Inferior parietal cortex (tissue), 1 donor: ENCODE data around the gene MYO10.

Experiments used
- DNase-seq: peaks from one replicate; pipeline ENCODE4 v3.0.0-alpha.2; 2016; ENCODE audit errors: extremely low spot score

MYO10 gene

DNA sequence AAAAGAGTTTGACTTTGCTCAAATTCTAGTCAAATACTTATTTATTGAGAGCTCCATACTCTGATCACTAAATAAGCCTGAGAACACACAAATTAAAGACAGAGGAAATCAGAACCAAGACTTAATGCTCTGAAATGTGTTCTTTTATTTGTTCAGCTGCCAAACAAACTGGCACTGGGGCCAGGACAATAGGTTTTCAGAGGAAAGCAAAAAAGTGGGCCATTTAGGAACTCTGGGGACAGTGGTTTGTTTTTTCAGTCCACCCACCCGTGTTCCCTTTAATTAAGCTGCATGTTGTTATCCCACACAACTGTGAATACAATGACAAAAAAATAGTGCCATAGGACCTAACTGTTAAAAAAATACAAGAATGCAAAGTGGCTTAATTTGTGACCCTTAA lies 223.9 kb downstream of the MYO10 start:
- no peak for DNase-seq

DNA sequence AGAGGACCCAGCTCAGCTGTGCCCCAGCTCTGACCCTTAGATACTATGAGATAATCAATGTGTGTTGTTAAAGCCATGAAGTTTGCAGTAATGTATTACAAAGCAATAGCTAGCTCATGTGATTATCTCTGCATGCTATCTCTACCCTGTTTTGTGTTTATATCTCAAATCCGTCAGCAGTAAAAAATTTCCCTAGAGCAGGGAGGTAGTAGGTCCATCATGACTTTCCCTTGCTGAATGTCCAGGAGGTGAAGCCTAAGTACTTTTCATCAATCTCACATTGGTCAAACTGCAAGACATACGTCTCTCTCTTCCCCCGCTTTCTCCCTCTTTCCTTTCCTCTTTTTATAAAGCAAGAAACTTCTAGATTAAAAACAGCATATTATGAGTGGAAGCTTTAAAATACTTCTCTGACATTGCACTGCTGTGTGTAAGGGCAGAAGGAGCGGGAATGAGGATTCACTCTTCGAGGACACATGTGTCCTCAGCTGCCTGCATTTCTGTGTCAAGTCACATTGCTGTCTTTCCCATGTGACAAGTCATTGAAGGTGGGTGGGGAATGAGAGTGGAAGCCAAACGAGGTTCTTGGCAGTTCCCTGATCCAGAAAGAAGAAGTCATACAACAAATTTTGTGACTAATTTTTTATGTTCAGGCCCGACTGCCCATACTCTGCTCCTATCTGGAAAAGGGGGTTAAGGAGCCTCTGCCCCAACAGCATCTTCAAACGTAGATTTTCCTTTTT lies 226.2 kb downstream of the MYO10 start:
- DNase-seq: no peak

DNA sequence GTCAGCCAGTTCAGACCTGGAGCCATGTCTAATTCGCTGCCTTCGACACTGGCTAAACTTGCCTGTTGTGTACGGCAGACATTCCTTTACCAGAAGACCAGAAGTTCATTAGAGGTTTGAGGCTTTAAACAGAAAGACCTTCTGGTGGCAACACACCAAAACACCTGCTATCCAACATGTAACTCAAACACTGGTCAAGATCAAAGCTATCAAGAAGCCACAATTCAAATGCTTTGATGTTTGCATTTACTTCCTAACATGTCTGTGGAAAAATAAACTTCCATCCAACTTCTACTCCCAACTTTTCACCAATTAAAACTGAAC lies 228.3 kb downstream of the MYO10 start:
- no peak for DNase-seq

DNA sequence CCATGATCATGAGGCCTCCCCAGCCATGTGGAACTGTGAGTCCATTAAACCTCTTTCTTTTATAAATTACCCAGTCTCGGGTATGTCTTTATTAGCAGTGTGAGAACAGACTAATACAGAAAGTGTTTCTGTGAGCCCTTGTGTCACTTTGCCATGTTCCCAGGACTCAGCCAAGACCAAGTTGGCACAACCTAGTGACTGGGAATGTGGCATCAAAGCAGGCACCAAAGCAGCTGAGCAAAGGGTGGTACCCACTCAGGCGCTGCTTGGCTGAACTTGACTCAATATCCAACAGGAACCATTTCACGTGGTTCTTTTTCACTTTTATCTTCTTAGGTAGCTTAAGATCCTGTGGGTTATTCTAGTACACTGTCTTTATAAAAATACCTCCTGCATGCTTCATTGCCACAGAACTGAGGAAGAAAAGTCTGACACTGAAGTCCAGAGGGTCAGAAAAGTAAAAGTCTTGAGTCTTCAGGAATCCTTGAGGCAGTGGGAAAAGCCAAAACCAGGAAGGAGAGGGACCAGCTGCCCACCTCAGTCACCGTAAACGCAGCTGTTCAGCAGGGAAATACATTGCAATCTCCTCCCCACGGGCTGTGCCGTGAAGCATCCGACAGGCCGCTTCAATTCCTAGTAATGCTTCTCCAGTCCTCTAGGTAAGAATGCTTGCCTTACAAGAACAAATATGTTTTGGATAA lies 228.8 kb downstream of the MYO10 start:
- DNase-seq: no peak

DNA sequence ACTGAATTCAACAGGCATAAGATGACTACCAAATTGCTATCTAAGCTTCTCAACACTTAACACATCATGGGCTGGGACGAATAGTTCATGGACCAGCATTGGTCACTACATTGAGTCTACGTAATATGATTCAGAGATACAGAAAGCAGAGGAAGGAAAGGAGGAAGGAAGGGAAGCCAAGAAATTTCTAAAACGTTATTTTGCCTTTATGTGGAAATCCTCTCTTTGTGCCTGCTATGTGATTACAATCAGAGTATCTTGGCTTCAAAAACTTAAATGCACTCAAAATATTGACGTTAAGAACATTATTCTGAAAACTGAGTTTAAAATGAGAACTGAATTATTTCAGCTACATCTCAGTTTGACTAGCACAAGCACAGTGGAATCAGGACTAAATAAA lies 231.1 kb downstream of the MYO10 start:
- no peak for DNase-seq

DNA sequence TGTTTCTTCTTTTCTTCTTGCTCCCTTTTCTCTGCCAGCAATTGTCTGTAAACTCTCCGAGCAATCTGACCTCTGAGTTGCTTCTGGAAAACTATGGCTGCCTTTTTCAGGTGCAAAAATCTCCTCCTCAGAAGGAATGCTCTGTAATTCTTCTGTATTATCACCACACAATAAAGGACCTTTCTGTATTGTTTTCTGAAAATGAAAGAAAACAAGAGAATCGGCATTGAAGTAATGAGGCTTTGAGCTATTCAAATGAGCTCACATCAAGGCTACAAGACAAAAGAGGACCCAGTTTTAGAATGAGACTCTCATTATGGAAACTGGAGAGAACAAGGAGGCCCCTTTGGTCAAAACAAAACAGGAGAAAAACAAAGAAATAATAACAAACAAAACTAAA lies 233.1 kb downstream of the MYO10 start:
- DNase-seq: peak; percentile 66

DNA sequence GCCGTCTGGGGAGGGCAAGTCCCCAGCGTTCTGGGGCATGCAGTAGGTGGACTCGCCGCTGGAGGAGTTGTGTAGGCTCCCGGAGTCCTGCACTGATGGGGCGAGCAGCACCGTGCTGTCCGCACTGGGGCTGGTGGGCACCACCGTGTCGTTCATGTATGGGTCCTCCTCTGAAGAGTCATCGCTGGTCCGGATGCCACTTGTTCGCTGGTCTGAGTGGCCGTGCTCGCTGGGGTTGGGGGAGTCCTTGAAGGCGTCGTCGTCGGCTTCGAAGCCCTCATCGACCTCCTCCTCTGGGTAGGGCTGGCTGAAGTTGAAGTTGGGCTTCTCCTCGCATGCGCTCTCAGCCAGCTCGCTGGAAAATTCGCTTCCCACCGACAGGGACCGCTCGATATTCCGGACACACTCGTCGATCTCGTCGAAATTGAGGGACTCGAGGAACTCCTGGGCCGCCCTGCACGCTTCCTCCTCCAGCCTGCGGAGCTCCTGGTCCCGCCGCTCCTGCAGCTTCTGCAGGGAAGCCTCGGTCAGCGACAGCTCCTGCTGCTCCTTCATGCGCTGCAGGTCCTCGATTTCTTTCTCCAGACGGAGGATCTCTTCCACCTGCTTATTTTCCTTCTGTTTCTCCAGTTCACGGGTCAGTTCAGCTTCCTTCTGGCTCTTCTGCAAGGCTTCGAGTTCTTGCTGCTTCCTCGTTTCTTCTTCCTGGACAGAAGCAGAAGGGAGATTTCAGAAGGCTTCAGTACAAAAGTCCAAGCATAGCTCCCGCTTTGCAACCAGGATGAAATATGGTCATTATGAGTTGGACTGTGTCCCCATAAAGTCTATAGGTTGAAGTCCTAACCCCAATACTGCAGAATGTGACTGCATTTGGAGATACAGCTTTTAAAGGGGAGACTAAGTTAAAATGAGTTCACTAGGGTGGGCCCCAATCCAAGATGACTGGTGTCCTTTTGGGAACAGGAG lies 234.7 kb downstream of the MYO10 start:
- DNase-seq: no peak

DNA sequence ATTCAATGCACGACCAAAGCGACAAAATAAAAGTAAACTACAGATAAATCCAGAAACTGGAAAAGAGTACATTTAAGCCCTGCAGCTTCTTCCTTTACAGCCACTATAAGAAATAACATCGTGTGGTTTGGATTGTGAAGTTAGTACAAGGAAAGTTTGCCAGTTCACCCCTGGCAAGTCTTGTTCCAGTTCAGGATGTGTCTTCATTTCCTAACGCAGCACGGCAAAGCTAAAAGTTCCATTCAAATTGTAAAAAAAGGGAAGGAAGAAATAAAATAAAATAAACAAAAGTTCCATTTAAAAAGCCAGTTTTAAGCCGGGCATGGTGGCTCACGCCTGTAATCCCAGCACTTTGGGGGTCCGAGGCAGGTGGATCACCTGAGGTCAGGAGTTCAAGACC lies 236.0 kb downstream of the MYO10 start:
- no peak for DNase-seq

DNA sequence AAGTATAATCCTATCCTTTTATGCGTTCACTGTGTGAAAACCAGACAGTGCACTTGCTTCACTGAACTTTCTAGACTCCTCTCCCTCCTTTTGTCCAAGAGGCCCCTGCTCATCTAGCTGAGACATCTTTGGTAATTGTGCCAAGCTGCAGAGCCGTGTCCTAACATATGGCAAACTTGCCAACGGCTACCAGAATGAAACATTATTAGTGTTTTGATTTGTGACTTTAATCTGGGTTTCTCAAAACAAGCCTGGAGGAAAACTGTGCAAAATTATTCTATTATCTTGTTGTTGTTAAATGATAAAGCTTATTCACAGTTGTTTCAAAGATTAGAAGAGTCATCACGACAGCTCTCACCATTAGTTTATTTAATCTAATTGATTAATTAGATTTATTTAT lies 240.3 kb downstream of the MYO10 start:
- no peak for DNase-seq

DNA sequence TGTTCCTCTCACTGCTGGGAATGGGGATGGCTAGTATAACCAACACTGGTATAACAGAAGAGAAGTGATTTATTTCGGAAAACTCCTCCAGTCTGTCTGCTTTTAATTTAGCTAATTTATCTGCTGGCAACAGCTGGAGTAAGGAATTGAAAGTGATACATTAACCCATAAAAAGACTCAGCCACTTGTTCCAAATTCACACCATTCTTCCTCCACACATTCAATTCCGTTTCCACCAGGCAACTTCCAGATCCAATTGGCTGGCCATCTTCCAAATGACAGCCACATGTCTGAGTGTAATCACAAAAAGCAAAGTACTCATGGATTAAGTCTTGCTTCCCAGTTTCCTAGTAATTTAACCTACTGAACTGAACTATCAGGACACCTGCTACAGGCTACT lies 242.2 kb downstream of the MYO10 start:
- no peak for DNase-seq

DNA sequence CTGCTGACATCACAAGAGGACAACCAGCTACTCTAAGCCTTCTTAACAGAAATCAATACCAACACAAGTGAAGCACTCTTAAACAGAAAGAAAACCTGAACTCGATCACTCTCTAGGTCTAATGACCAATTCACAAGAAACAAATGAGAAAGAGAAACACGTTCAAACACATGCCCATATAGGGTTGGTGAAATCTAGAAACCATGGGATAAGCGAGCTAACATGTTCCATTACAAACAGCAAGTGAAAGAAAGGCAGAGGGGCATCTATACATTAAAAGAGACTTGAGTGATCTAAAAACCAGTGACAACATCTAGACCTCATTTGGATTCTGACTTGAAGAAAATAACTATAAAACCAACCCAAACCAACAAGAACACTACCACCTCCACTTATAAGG lies 244.4 kb downstream of the MYO10 start:
- DNase-seq: no peak

DNA sequence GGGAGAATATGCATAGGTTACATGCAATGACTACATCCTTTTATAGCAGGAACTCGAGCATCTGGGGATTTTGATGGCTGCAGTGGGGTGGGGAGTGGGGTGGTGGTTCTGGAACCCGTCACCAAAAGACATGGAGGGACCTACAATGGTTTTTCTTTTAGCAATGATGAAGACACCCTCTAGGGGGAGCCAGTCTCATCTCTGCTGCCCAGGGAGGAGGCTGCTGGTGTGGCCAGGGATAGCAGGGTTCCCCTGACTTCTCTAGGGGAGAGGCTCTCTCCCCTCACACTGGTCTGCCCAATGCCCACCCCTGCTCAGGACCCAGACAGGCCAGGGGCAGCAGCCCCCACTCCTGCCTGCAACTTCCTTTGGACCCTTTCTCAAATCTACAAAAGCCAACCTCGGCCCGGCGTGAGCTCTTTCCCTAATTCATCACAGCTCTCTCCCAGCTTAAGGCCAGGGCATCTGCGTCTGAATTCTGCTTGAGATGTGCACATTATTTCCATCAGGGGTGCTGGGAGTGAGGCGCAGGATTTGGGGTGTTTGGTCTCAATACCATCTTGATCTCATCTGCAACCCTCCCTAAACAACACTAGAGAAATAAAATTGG lies 245.7 kb downstream of the MYO10 start:
- DNase-seq: peak; percentile 75

DNA sequence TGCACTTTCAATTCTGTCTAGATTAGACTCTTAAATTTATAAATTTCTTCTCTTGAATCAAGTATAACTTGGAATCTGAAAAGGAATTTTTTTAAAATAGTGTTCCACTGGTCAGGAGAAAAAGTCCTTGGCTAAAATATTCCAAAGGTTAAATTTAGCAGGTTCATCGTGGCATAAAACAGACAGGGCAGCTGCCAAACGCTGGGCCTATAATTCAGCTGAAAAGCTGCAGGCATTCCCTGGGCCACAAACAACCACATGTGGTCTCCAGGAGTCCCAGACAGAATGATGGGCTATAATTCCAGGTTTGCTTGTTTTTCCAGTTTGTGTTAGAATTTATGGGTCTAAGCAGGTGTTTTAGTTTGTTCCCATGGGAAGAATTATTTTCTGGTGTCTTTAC lies 248.2 kb downstream of the MYO10 start:
- no peak for DNase-seq

DNA sequence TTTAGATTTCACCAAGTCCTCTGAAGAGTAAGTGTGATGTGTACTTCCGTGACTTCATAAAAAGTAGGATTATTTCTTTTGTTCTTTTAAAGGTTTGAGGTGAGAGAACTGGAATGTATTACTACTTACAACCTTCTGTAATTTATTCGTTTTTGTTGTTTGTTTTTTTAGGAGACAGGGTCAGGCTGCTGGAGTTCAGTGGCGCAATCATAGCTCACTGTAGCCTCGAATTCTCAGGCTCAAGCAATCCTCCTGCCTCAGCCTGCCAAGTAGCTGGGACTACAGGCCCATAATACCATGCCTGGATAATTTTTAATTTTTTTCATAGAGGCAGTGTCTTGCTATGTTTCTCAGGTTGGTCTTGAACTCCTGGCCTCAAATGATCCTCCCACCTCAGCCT lies 251.0 kb downstream of the MYO10 start:
- DNase-seq: no peak

DNA sequence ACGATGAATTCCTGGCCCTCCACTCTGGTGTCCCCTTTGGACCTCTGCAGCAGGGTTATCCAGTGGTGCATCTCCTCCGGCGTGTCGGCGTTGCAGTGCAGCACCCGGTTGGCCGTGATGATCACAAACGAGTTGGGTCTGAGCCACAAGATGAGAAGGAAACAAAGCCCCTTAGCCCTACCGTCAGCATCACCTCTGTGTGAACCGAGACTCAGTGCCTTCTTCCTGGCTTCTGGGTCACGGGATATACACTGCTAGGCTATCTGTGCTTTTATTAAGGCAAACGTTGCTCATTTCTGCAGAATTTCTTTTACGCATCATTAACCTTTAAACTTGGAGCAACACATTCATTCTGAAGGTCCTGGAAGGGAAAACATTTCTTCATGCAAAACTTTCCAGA lies 254.2 kb downstream of the MYO10 start:
- DNase-seq: no peak

DNA sequence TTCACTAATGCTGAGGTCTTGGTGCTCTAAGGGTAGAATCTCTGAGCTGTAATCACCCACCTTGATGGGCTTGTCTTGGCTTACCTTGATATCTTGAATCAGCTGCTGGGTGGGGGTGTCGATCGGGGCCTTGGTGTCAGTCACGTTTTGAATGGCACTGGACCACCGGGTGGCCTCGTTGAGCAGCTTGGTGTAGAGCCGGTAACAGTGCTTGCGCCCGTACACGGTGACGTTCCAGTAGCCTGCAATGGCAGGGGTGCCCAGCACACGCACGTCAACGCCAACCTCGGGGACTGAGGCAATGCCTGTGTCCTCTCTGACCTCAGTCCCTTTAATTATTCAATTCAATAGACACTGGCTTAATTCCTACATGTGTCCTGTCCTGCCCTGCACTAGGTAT lies 256.2 kb downstream of the MYO10 start:
- DNase-seq: no peak

DNA sequence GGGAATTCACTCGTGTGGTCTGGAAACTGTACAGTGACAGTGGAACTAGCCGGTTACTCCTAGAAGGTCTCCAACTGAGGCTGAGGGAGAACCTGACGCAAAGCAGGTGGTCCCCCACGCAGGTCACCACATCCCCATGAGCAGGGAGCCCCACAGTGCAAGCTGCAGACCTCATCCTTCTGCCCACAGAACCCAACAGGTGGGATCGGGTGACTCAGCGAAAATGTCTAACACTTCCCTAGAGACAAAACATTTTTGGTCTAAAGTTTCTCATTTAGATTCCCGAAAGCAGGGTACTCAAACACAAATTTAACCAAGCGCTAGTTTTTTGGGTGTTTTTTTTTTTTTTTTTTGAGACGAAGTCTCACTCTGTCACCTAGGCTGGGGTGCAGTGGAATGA lies 256.9 kb downstream of the MYO10 start:
- DNase-seq: no peak

DNA sequence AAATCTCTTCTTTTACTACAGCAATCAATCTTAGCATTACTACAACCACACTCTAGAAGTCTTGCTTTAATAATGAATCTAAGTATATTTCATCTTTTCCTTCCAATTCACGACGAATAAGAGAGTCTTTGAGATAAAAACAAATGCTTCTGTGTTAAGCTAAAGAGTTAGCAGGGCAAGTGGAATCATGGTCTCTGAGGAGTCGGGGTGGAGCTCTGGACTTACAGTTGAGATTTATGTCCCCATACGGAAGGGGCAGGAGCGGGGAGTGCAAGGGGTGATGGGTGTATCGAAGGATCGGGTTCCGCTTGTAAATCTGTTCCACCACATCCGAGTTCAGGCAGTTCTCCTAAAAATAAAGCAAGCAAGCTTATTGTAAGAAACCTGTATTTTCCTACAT lies 260.3 kb downstream of the MYO10 start:
- no peak for DNase-seq

DNA sequence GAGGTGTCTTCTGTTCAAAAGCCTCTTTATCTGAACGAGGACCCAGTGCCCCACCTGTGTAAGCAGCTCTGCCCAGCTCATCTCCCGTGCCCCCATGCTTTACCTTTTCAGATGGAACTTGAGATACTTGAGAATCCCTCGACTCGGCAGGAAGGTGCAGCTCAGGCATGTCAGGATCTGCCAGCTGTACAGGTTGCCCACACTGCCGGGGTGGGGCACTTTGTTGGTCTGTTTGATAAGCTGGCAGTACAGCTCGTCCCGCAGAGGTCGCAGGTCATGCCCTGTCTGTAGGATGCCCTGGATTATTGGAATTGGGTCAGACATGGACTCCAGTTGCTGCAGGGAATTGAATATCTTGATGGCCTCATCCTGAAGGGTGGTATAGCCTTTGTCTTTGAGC lies 261.3 kb downstream of the MYO10 start:
- DNase-seq: no peak

DNA sequence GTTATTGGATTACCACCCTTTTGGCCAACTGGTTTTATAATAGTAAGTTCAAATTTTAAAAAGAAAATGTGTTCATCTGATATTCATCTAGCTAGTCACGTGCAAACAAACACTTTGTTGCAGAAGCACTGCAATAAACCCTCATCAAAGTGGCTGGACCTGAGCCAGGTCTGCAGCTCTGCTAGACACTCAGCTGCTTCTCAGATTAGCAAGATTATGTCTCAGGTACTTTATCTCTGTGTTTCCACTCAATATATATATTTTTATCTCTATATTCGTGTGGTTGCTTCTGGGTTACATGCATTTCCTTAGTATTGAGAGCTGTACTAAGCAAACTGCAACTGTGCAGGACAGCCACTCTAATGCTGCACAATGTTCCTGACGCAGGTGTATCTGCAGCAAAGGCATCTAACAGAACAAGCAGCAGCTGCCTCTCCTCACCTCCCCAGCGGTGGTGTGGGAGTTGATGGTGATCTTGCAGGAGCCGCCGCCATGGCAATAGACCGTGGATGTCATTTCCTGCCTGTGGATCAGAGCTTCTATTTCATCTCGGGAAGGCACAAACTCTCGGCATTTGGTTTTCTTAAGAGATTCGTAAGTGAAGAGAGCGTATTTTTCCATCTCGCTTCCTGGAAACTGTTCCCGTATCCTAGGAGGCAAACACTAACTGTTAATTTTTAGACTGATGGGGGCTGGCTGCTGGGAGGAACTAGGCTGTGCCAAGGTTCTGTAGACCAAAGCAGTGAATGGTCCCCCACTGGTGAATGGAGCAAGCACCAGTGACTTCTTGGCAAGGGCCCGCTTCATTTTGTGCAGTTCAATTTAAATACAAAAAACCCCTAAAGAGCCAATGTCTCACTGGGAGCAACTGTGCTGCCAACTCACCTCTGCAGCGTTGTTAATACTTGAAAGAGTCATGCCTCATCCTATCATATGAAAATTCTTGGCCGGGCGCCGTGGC lies 262.6 kb downstream of the MYO10 start:
- peak; percentile 33 for DNase-seq

DNA sequence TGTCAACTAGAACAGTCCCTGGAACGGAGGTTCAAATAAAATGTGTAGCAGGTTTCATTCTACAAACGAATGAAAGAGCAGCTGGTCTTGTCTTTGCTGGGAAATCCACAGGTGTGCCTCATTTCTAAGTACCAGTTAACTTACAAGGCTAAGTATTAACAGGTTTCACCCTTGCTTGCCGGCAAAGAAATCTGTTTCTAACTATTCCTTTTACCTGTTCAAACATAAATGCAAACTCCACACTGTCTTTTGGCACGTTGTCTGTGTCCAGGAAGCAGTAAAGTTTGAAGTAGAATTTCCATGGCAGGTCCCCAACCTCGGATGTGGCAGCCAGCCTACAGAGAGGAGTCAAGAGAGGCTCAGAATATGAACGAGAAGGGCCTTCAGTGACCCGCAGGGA lies 264.9 kb downstream of the MYO10 start:
- no peak for DNase-seq
